Loucy (cell line): ENCODE measurements around the gene RPLP2.

Source experiments
- CTCF ChIP-seq: fragments of 200-600 bp; sonication (generic); conservative IDR thresholded peaks from 2 replicates; pipeline ENCODE4 v1.5.1; 2014; ENCODE audit warnings: mild to moderate bottlenecking, antibody characterized with exemption, low read length
- EZH2phosphoT487 ChIP-seq: fragments of 200-600 bp; IDR thresholded peaks from 2 replicates; pipeline ENCODE4 v1.6.1; 2018; ENCODE audit warnings: antibody characterized with exemption, mild to moderate bottlenecking, moderate library complexity, borderline replicate concordance

GRCh38 chr11:839280-839623 is 29.5 kb downstream of the RPLP2 start:
- TF ChIP-seq CTCF (no peak), EZH2phosphoT487 (no peak)
